Neuronal stem cell (in vitro differentiated cells): ENCODE results near the gene KDM3B.
A peak's percentile ranks its signal among the peaks of the same experiment; 100 is the strongest.

ENCODE experiments used
- DNase-seq: peaks from one replicate; pipeline ENCODE4 v3.0.0-alpha.2; 2013; ENCODE audit warnings: low spot score
- H2AFZ ChIP-seq: one replicate; pipeline ENCODE4 v1.6.1; 2013; ENCODE audit warnings: mild to moderate bottlenecking, low read length, inconsistent platforms
- H2AK5ac ChIP-seq: 2 replicates; pipeline ENCODE4 v1.6.1; 2013; ENCODE audit warnings: low read depth, mild to moderate bottlenecking, inconsistent platforms, low read length, moderate library complexity, mixed read lengths
- H2BK120ac ChIP-seq: 2 replicates; pipeline ENCODE4 v1.6.1; 2013; ENCODE audit warnings: low read depth, mild to moderate bottlenecking, inconsistent platforms, low read length, moderate library complexity, mixed read lengths
- H2BK12ac ChIP-seq: one replicate; pipeline ENCODE4 v1.6.1; 2013; ENCODE audit warnings: low read length, inconsistent platforms
- H2BK15ac ChIP-seq: 2 replicates; pipeline ENCODE4 v1.6.1; 2013; ENCODE audit warnings: mild to moderate bottlenecking, low read length, inconsistent platforms, mixed read lengths
- H2BK5ac ChIP-seq: one replicate; pipeline ENCODE4 v1.6.1; 2013; ENCODE audit warnings: inconsistent platforms, mild to moderate bottlenecking, low read length, moderate library complexity
- H3K14ac ChIP-seq: one replicate; pipeline ENCODE4 v1.6.1; 2013; ENCODE audit warnings: low read length, inconsistent platforms
- H3K18ac ChIP-seq: 2 replicates; pipeline ENCODE4 v1.6.1; 2013; ENCODE audit warnings: low read length, inconsistent platforms
- H3K23ac ChIP-seq: 2 replicates; pipeline ENCODE4 v1.6.1; 2013; ENCODE audit warnings: low read depth, mild to moderate bottlenecking, mixed read lengths, low read length, inconsistent platforms; ENCODE audit not compliant: poor library complexity
- H3K27ac ChIP-seq: replicated peaks from 3 replicates; pipeline ENCODE4 v1.5.1; 2013; ENCODE audit warnings: low read length, inconsistent platforms
- H3K27me3 ChIP-seq, 3 experiments: 2 replicates each; pipeline ENCODE4 v1.6.1; 2013; ENCODE audit warnings: low read length in 3 of 3, mild to moderate bottlenecking in 2 of 3, inconsistent platforms in 1 of 3, low read depth in 1 of 3, mixed read lengths in 1 of 3, moderate library complexity in 1 of 3; ENCODE audit not compliant: control insufficient read depth in 3 of 3, insufficient read depth in 3 of 3
- H3K36me3 ChIP-seq, 2 donors: replicated peaks in 1 of 2; 2 replicates each; pipeline ENCODE4 v1.6.1; 2013; ENCODE audit warnings: low read length in 2 of 2; ENCODE audit not compliant: control insufficient read depth in 2 of 2, insufficient read depth in 2 of 2
- H3K4ac ChIP-seq: 2 replicates; pipeline ENCODE4 v1.6.1; 2013; ENCODE audit warnings: inconsistent platforms, mild to moderate bottlenecking, low read length, moderate library complexity
- H3K4me1 ChIP-seq, 2 donors: 1 replicate in 1 of 2; 2 replicates in 1 of 2; pipeline ENCODE4 v1.6.1; 2013; ENCODE audit warnings: low read length in 2 of 2, low read depth in 1 of 2; ENCODE audit not compliant: control insufficient read depth in 2 of 2, insufficient read depth in 1 of 2
- H3K4me2 ChIP-seq: one replicate; pipeline ENCODE4 v1.6.1; 2013; ENCODE audit warnings: mild to moderate bottlenecking, low read length, inconsistent platforms; ENCODE audit not compliant: insufficient read depth, poor library complexity, severe bottlenecking
- H3K4me3 ChIP-seq, 2 donors: 2 replicates each; pipeline ENCODE4 v1.5.1; 2013; ENCODE audit warnings: low read length in 2 of 2, mild to moderate bottlenecking in 2 of 2, inconsistent platforms in 1 of 2, moderate library complexity in 1 of 2
- H3K79me1 ChIP-seq: one replicate; pipeline ENCODE4 v1.6.1; 2013; ENCODE audit warnings: low read depth, mild to moderate bottlenecking, inconsistent platforms, low read length, moderate library complexity
- H3K9ac ChIP-seq: one replicate; pipeline ENCODE4 v1.6.1; 2013; ENCODE audit warnings: mild to moderate bottlenecking, low read depth, low read length, inconsistent platforms; ENCODE audit not compliant: poor library complexity
- H3K9me3 ChIP-seq, 2 donors: replicated peaks in 1 of 2; 2 replicates each; pipeline versions ENCODE3 to v1.6.1; 2013; ENCODE audit warnings: low read length in 2 of 2, mild to moderate bottlenecking in 2 of 2, inconsistent platforms in 1 of 2, low read depth in 1 of 2, mixed read lengths in 1 of 2, moderate library complexity in 1 of 2; ENCODE audit not compliant: control insufficient read depth in 2 of 2, insufficient read depth in 1 of 2
- H4K8ac ChIP-seq: one replicate; pipeline ENCODE4 v1.6.1; 2013; ENCODE audit warnings: low read depth, mild to moderate bottlenecking, inconsistent platforms, low read length, moderate library complexity
- H4K91ac ChIP-seq: one replicate; pipeline ENCODE4 v1.6.1; 2013; ENCODE audit warnings: low read length, low read depth, mild to moderate bottlenecking, inconsistent platforms; ENCODE audit not compliant: poor library complexity
- WGBS, 2 donors: extraction: QIAGEN DNeasy Blood & Tissue Kit; methylation state at CpG; one replicate each; pipeline ENCODE4 v1.1.7; 2013; ENCODE audit warnings: missing lambda C conversion rate in 2 of 2, mixed read lengths in 1 of 2; ENCODE audit not compliant: insufficient read length in 2 of 2, insufficient replicate concordance in 1 of 2; ENCODE audit errors: extremely low coverage in 2 of 2; 5-methylcytosine and 5-hydroxymethylcytosine counted together

Gene KDM3B

GRCh38 chr5:138458384-138458783 is 105.9 kb downstream of the KDM3B start:
- H3K27me3 ChIP-seq = no peaks in the 10 kb centered on the region
- no peak overlapping the region for H3K23ac ChIP-seq
- peaks cover 6 to 18% of the 10 kb centered on the region in 2 donors for H3K4me1 ChIP-seq
- no peak overlapping the region for H3K14ac ChIP-seq
- H2AK5ac ChIP-seq = no peak overlapping the region
- no peak overlapping the region for H3K9ac ChIP-seq
- no peak overlapping the region for H2BK12ac ChIP-seq
- H3K27ac ChIP-seq = no peak overlapping the region
- H3K4me2 ChIP-seq = no peak overlapping the region
- no peak overlapping the region for H2BK15ac ChIP-seq
- H3K4me3 ChIP-seq = no peak overlapping the region
- no peaks in the 10 kb centered on the region for H3K36me3 ChIP-seq
- H4K8ac ChIP-seq = no peak overlapping the region
- H2AFZ ChIP-seq = peak overlapping the region; percentile 93
- H3K18ac ChIP-seq = no peak overlapping the region
- no peaks in the 10 kb centered on the region for H3K9me3 ChIP-seq
- H3K4ac ChIP-seq = no peak overlapping the region
- no peak overlapping the region for H4K91ac ChIP-seq
- DNase-seq = no peak
- H2BK5ac ChIP-seq = no peak overlapping the region
- H2BK120ac ChIP-seq = no peak overlapping the region
- WGBS, 2 donors = no CpG with 5 or more reads among the region's 11 CpGs
- no peaks in the 10 kb centered on the region for H3K79me1 ChIP-seq

GRCh38 chr5:138458856-138459255 is 106.4 kb downstream of the KDM3B start:
- Histone ChIP-seq H3K27me3 (no peaks in the 10 kb centered on the region), H3K27ac (no peak overlapping the region), H2AK5ac (no peak overlapping the region), H3K36me3 (no peaks in the 10 kb centered on the region), H2AFZ (peak overlapping the region; percentile 93), H3K14ac (no peak overlapping the region), H3K4ac (no peak overlapping the region), H3K9me3 (no peaks in the 10 kb centered on the region), H2BK5ac (no peak overlapping the region), H2BK12ac (no peak overlapping the region), H3K18ac (peak overlapping the region; percentile 53), H2BK15ac (no peak overlapping the region), H3K23ac (no peak overlapping the region), H4K91ac (no peak overlapping the region), H3K79me1 (no peaks in the 10 kb centered on the region), H3K9ac (no peak overlapping the region), H2BK120ac (no peak overlapping the region), H3K4me2 (no peak overlapping the region), H3K4me3 (no peak overlapping the region), H4K8ac (no peak overlapping the region), H3K4me1 (peaks cover 8 to 21% of the 10 kb centered on the region in 2 donors)
- no CpG with 5 or more reads among the region's 9 CpGs for WGBS, 2 donors
- DNase-seq = no peak

DNA sequence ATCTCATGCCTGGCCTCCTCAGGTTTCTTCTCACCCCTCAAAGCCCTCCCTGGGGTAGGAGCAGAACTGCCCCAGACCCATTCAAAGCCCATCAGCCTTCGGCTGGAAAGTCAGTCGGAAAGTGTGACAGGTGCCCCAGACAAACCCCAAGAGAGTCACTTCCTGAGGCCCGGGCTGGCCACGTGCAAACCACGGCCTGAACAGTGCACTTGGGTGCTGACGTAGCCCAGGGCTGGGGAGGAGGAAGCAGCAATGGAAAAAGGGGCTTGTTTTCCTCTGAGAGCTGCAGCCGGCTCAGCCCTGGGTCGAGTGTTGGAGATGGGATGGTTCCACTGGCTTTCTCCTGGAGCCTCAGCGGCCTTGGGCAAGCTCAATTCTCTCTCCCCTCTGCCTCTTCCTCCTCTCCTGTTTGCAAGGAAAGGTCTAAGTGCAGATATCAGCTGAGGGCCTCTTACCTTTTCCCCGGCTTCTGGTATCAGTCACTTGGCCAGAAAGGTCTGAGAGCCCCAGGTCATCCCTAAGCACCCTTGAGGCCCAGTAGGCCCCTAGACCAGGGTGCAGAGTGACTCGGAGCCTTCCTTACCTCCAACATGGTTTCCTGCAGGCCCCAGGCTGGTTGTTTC is 106.9 kb downstream of the KDM3B start:
- Histone ChIP-seq H2AFZ (peak overlapping the region; percentile 41), H3K4me2 (no peak overlapping the region), H2BK12ac (no peak overlapping the region), H4K8ac (no peak overlapping the region), H2BK120ac (no peak overlapping the region), H3K27ac (no peak overlapping the region), H3K4me1 (peaks cover 8 to 21% of the 10 kb centered on the region in 2 donors), H3K9me3 (no peaks in the 10 kb centered on the region), H3K36me3 (no peaks in the 10 kb centered on the region), H3K9ac (no peak overlapping the region), H3K14ac (no peak overlapping the region), H3K79me1 (no peaks in the 10 kb centered on the region), H2BK15ac (no peak overlapping the region), H4K91ac (no peak overlapping the region), H3K18ac (peak overlapping the region; percentile 53), H3K27me3 (no peaks in the 10 kb centered on the region), H2BK5ac (no peak overlapping the region), H3K4me3 (no peak overlapping the region), H2AK5ac (no peak overlapping the region), H3K23ac (no peak overlapping the region), H3K4ac (no peak overlapping the region)
- no CpG with 5 or more reads among the region's 11 CpGs for WGBS, 2 donors
- DNase-seq = no peak

GRCh38 chr5:138460032-138460693 is 107.7 kb downstream of the KDM3B start:
- Histone ChIP-seq H4K8ac (no peak overlapping the region), H3K4me2 (no peak overlapping the region), H2AK5ac (no peak overlapping the region), H3K27me3 (no peaks in the 10 kb centered on the region), H3K36me3 (no peaks in the 10 kb centered on the region), H2BK5ac (no peak overlapping the region), H4K91ac (no peak overlapping the region), H2BK15ac (no peak overlapping the region), H3K9ac (peak overlapping the region; percentile 24), H3K79me1 (no peaks in the 10 kb centered on the region), H3K4me3 (no peak overlapping the region), H3K14ac (no peak overlapping the region), H2BK120ac (no peak overlapping the region), H3K27ac (no peak overlapping the region), H2BK12ac (no peak overlapping the region), H3K4me1 (peaks cover 8 to 18% of the 10 kb centered on the region in 2 donors), H3K4ac (no peak overlapping the region), H3K18ac (no peak overlapping the region), H3K9me3 (no peaks in the 10 kb centered on the region), H3K23ac (no peak overlapping the region), H2AFZ (no peak overlapping the region)
- no CpG with 5 or more reads among the region's 4 CpGs for WGBS, 2 donors
- no peak for DNase-seq
